H9 (cell line): ENCODE results near the gene CHMP3. TPM values are rescaled to one million over a fixed set of nuclear protein-coding genes. Genes with fewer than 3 reads are reported as not detected.

ENCODE experiments used
- DNase-seq: peaks from one replicate; pipeline ENCODE4 v3.0.0-alpha.2; 2017
- H2AFZ ChIP-seq: one replicate; pipeline ENCODE4 v1.6.1; 2013; ENCODE audit warnings: mild to moderate bottlenecking, low read length, control low read depth, moderate library complexity
- H2AK5ac ChIP-seq: 2 replicates; pipeline ENCODE4 v1.6.1; 2013; ENCODE audit warnings: low read length, control low read depth, mixed read lengths; ENCODE audit not compliant: insufficient read length
- H2BK120ac ChIP-seq: one replicate; pipeline ENCODE4 v1.6.1; 2013; ENCODE audit warnings: low read depth, mild to moderate bottlenecking, low read length, control low read depth, inconsistent platforms; ENCODE audit not compliant: poor library complexity, severe bottlenecking
- H2BK12ac ChIP-seq: 2 replicates; pipeline ENCODE4 v1.6.1; 2013; ENCODE audit warnings: low read length, control low read depth, mixed read lengths, low read depth; ENCODE audit not compliant: insufficient read length
- H2BK15ac ChIP-seq: 2 replicates; pipeline ENCODE4 v1.6.1; 2013; ENCODE audit warnings: low read depth, low read length, control low read depth
- H2BK20ac ChIP-seq: one replicate; pipeline ENCODE4 v1.6.1; 2013; ENCODE audit warnings: low read depth, mild to moderate bottlenecking, low read length, control low read depth, inconsistent platforms; ENCODE audit not compliant: poor library complexity, severe bottlenecking
- H2BK5ac ChIP-seq: 2 replicates; pipeline ENCODE4 v1.6.1; 2013; ENCODE audit warnings: low read length, control low read depth, mixed read lengths; ENCODE audit not compliant: insufficient read length
- H3K14ac ChIP-seq: 2 replicates; pipeline ENCODE4 v1.6.1; 2013; ENCODE audit warnings: low read length, control low read depth; ENCODE audit not compliant: insufficient read depth
- H3K18ac ChIP-seq: 2 replicates; pipeline ENCODE4 v1.6.1; 2013; ENCODE audit warnings: low read depth, mild to moderate bottlenecking, mixed read lengths, low read length, control low read depth; ENCODE audit not compliant: insufficient read length
- H3K23ac ChIP-seq: 2 replicates; pipeline ENCODE4 v1.6.1; 2013; ENCODE audit warnings: low read length, control low read depth, mixed read lengths, low read depth; ENCODE audit not compliant: insufficient read length
- H3K23me2 ChIP-seq: 2 replicates; pipeline ENCODE4 v1.6.1; 2013; ENCODE audit warnings: low read depth, mild to moderate bottlenecking, mixed read lengths, low read length, control low read depth; ENCODE audit not compliant: insufficient read length, poor library complexity, severe bottlenecking
- H3K27ac ChIP-seq: 2 replicates; pipeline ENCODE4 v1.5.1; 2013; ENCODE audit warnings: low read length, control low read depth, mixed read lengths, low read depth; ENCODE audit not compliant: insufficient read length
- H3K27me3 ChIP-seq: 2 replicates; pipeline ENCODE4 v1.6.1; 2013; ENCODE audit warnings: low read length, control low read depth, inconsistent platforms; ENCODE audit not compliant: insufficient read depth
- H3K4ac ChIP-seq: 2 replicates; pipeline ENCODE4 v1.6.1; 2013; ENCODE audit warnings: low read depth, mild to moderate bottlenecking, control low read depth, inconsistent platforms, low read length, moderate library complexity
- H3K4me1 ChIP-seq: 2 replicates; pipeline ENCODE4 v1.6.1; 2013; ENCODE audit warnings: low read length, control low read depth, inconsistent platforms; ENCODE audit not compliant: insufficient read depth
- H3K4me2 ChIP-seq: 2 replicates; pipeline ENCODE4 v1.6.1; 2013; ENCODE audit warnings: low read length, control low read depth, mixed read lengths; ENCODE audit not compliant: insufficient read length, insufficient read depth
- H3K56ac ChIP-seq: 2 replicates; pipeline ENCODE4 v1.6.1; 2013; ENCODE audit warnings: low read depth, mild to moderate bottlenecking, mixed read lengths, low read length, control low read depth; ENCODE audit not compliant: insufficient read length
- H3K79me1 ChIP-seq: 2 replicates; pipeline ENCODE4 v1.6.1; 2013; ENCODE audit warnings: low read depth, mild to moderate bottlenecking, moderate library complexity, low read length, control low read depth, inconsistent platforms; ENCODE audit not compliant: insufficient read depth, poor library complexity, severe bottlenecking
- H3K79me2 ChIP-seq: 2 replicates; pipeline ENCODE4 v1.6.1; 2013; ENCODE audit warnings: low read length, control low read depth, inconsistent platforms; ENCODE audit not compliant: insufficient read depth
- H3K9ac ChIP-seq: 2 replicates; pipeline ENCODE4 v1.6.1; 2013; ENCODE audit warnings: low read length, control low read depth, mixed read lengths; ENCODE audit not compliant: insufficient read length; ENCODE audit errors: extremely low read depth
- H3K9me3 ChIP-seq: one replicate; pipeline ENCODE4 v1.6.1; 2013; ENCODE audit warnings: low read depth, low read length, inconsistent platforms; ENCODE audit not compliant: control insufficient read depth
- H3T11ph ChIP-seq: one replicate; pipeline ENCODE4 v1.6.1; 2013; ENCODE audit warnings: mild to moderate bottlenecking, low read length, control low read depth, inconsistent platforms
- H4K20me1 ChIP-seq: one replicate; pipeline ENCODE4 v1.6.1; 2013; ENCODE audit not compliant: control insufficient read depth, insufficient read length, insufficient read depth
- H4K5ac ChIP-seq: 2 replicates; pipeline ENCODE4 v1.6.1; 2013; ENCODE audit warnings: low read depth, mild to moderate bottlenecking, mixed read lengths, low read length, control low read depth; ENCODE audit not compliant: insufficient read length
- H4K8ac ChIP-seq: replicated peaks from 2 replicates; pipeline ENCODE4 v1.6.1; 2013; ENCODE audit warnings: low read length, control low read depth, mixed read lengths, low read depth; ENCODE audit not compliant: insufficient read length
- H4K91ac ChIP-seq: 2 replicates; pipeline ENCODE4 v1.6.1; 2013; ENCODE audit warnings: low read depth, mild to moderate bottlenecking, moderate library complexity, mixed read lengths, low read length, control low read depth; ENCODE audit not compliant: insufficient read length
- H3K27ac Mint-ChIP-seq, 3 experiments: 2 replicates in 2 of 3; 3 replicates in 1 of 3; pipeline ENCODE4 v1.8.0; 2020 to 2021; ENCODE audit warnings: mixed read lengths in 3 of 3, mild to moderate bottlenecking in 1 of 3, moderate library complexity in 1 of 3
- H3K27me3 Mint-ChIP-seq: 2 replicates; pipeline ENCODE4 v1.8.0; 2021; ENCODE audit warnings: low read depth, mild to moderate bottlenecking, moderate library complexity, mixed read lengths
- H3K36me3 Mint-ChIP-seq, 3 experiments: 2 replicates in 2 of 3; 3 replicates in 1 of 3; pipeline ENCODE4 v1.8.0; 2020 to 2021; ENCODE audit warnings: low read depth in 3 of 3, mixed read lengths in 3 of 3; ENCODE audit not compliant: insufficient read depth in 1 of 3
- H3K4me1 Mint-ChIP-seq, 2 experiments: 2 replicates each; pipeline ENCODE4 v1.8.0; 2020; ENCODE audit warnings: mixed read lengths in 2 of 2
- H3K4me3 Mint-ChIP-seq, 2 experiments: 2 replicates in 1 of 2; 3 replicates in 1 of 2; pipeline ENCODE4 v1.8.0; 2020 to 2021; ENCODE audit warnings: mild to moderate bottlenecking in 2 of 2, mixed read lengths in 2 of 2, moderate library complexity in 1 of 2
- H3K9me3 Mint-ChIP-seq, 2 experiments: 2 replicates in 1 of 2; 3 replicates in 1 of 2; pipeline ENCODE4 v1.8.0; 2020; ENCODE audit warnings: mild to moderate bottlenecking in 2 of 2, mixed read lengths in 2 of 2, moderate library complexity in 1 of 2
- WGBS: extraction: QIAGEN DNeasy Blood & Tissue Kit; methylation state at CpG from one replicate; pipeline ENCODE4 v1.1.7; 2013; ENCODE audit warnings: missing lambda C conversion rate, low lambda C conversion rate, mixed read lengths; ENCODE audit not compliant: insufficient read length; ENCODE audit errors: extremely low coverage; 5-methylcytosine and 5-hydroxymethylcytosine counted together
- total RNA-seq: library from RNA; stranded (reverse); gene quantifications from 2 replicates; pipeline ENCODE4 v1.2.1, GENCODE V29; 2021
- TF ChIP-seq, protein P1 (sequence below): fragments of 200-600 bp; sonication (generic); conservative IDR thresholded peaks from 3 replicates; pipeline ENCODE4 v1.8.0; 2021; ENCODE audit warnings: antibody characterized with exemption, mild to moderate bottlenecking

The CHMP3 gene
- total RNA-seq, 1 experiment from 2014 or later, result 28.8 TPM

DNA sequence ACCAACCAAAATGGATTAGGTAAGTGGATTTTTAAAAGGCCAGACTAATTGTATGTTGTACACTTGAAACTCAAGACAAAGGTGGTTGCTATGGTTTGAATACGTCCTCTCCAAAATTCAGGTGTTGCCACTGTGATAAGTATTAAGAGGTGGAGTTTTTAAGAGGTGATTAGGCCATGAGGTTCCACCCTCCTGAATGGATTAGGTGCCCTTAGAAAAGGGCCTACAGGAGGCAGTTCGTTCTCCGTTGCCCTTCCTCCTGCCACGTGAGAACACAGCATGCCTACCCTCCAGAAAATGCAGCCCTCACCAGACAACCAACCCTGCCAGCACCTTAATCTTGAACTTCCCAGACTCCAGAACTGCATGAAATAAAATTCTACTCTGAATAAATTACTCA lies 51.2 kb downstream of the CHMP3 start:
- TF ChIP-seq, protein P1, sequence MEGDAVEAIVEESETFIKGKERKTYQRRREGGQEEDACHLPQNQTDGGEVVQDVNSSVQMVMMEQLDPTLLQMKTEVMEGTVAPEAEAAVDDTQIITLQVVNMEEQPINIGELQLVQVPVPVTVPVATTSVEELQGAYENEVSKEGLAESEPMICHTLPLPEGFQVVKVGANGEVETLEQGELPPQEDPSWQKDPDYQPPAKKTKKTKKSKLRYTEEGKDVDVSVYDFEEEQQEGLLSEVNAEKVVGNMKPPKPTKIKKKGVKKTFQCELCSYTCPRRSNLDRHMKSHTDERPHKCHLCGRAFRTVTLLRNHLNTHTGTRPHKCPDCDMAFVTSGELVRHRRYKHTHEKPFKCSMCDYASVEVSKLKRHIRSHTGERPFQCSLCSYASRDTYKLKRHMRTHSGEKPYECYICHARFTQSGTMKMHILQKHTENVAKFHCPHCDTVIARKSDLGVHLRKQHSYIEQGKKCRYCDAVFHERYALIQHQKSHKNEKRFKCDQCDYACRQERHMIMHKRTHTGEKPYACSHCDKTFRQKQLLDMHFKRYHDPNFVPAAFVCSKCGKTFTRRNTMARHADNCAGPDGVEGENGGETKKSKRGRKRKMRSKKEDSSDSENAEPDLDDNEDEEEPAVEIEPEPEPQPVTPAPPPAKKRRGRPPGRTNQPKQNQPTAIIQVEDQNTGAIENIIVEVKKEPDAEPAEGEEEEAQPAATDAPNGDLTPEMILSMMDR, result no peak
- H4K8ac ChIP-seq, result no peak overlapping the region
- H3K23me2 ChIP-seq, result no peaks in the 10 kb centered on the region
- H3K56ac ChIP-seq, result no peak overlapping the region
- H3K23ac ChIP-seq, result no peak overlapping the region
- H2AFZ ChIP-seq, result no peak overlapping the region
- no peak overlapping the region for H2BK5ac ChIP-seq
- no peak overlapping the region for H3K4me2 ChIP-seq
- no peak overlapping the region for H3K18ac ChIP-seq
- no peak overlapping the region for H3K4me3 Mint-ChIP-seq
- no peaks in the 10 kb centered on the region for H3K9me3 ChIP-seq
- H3K27me3 Mint-ChIP-seq, result no peaks in the 10 kb centered on the region
- H3K79me2 ChIP-seq, result no peaks in the 10 kb centered on the region
- no peak overlapping the region for H3K4ac ChIP-seq
- WGBS, result no CpG with 5 or more reads among the region's 4 CpGs
- no peak overlapping the region for H2BK15ac ChIP-seq
- peak overlapping the region in 2 of 3 experiments; percentile 14 to 52; a peak in 2 of 7 replicates for H3K27ac Mint-ChIP-seq
- H2BK120ac ChIP-seq, result no peak overlapping the region
- no peak overlapping the region for H3K9ac ChIP-seq
- no peak overlapping the region for H4K5ac ChIP-seq
- no peaks in the 10 kb centered on the region for H3K79me1 ChIP-seq
- no peaks in the 10 kb centered on the region for H3K4me1 ChIP-seq
- H3K36me3 Mint-ChIP-seq, result peaks cover 5 to 21% (median 10%) of the 10 kb centered on the region in 3 experiments; a peak in 5 of 7 replicates
- DNase-seq, result no peak
- H3K27me3 ChIP-seq, result no peaks in the 10 kb centered on the region
- H3T11ph ChIP-seq, result no peak overlapping the region
- H4K20me1 ChIP-seq, result no peaks in the 10 kb centered on the region
- no peak overlapping the region for H3K14ac ChIP-seq
- H3K27ac ChIP-seq, result no peak overlapping the region
- no peaks in the 10 kb centered on the region; a peak in 1 of 4 replicates for H3K4me1 Mint-ChIP-seq
- H3K9me3 Mint-ChIP-seq, result no peaks in the 10 kb centered on the region
- no peak overlapping the region for H2AK5ac ChIP-seq
- H2BK12ac ChIP-seq, result no peak overlapping the region
- no peak overlapping the region for H4K91ac ChIP-seq
- H2BK20ac ChIP-seq, result no peak overlapping the region
